NT2/D1 (cell line): ENCODE results near the gene BMX.

Experiments used
- DNase-seq: peaks from one replicate; pipeline ENCODE4 v3.0.0-alpha.2; 2011; ENCODE audit warnings: low read depth, low spot score
- H3K27me3 ChIP-seq: 2 replicates; pipeline ENCODE4 v1.6.0; 2011; ENCODE audit warnings: mild to moderate bottlenecking; ENCODE audit not compliant: insufficient read length, insufficient read depth
- H3K36me3 ChIP-seq: 2 replicates; pipeline ENCODE4 v1.6.1; 2011; ENCODE audit warnings: mild to moderate bottlenecking, low read length, mixed read lengths; ENCODE audit not compliant: insufficient read depth, insufficient read length
- H3K4me1 ChIP-seq: 2 replicates; pipeline ENCODE4 v1.5.1; 2011; ENCODE audit not compliant: insufficient read depth, insufficient read length
- H3K4me3 ChIP-seq: 2 replicates; pipeline ENCODE4 v1.5.1; 2011; ENCODE audit warnings: low read depth; ENCODE audit not compliant: insufficient read length
- H3K9ac ChIP-seq: 2 replicates; pipeline ENCODE4 v1.6.0; 2011; ENCODE audit warnings: low read depth; ENCODE audit not compliant: insufficient read length
- H3K9me3 ChIP-seq: 2 replicates; pipeline ENCODE4 v1.5.1; 2011; ENCODE audit warnings: mild to moderate bottlenecking, low read length; ENCODE audit not compliant: insufficient read depth
- SUZ12 ChIP-seq: IDR thresholded peaks from 2 replicates; pipeline ENCODE4 v1.6.1; 2011; ENCODE audit not compliant: insufficient read length, insufficient read depth; ENCODE audit errors: extremely low read depth
- YY1 ChIP-seq: IDR thresholded peaks from 2 replicates; pipeline ENCODE4 v1.6.1; 2011; ENCODE audit not compliant: insufficient read length, insufficient read depth
- ZNF274 ChIP-seq: IDR thresholded peaks from 2 replicates; pipeline ENCODE4 v1.6.1; 2011; ENCODE audit warnings: mild to moderate bottlenecking, low read depth, low read length

The BMX gene

DNA sequence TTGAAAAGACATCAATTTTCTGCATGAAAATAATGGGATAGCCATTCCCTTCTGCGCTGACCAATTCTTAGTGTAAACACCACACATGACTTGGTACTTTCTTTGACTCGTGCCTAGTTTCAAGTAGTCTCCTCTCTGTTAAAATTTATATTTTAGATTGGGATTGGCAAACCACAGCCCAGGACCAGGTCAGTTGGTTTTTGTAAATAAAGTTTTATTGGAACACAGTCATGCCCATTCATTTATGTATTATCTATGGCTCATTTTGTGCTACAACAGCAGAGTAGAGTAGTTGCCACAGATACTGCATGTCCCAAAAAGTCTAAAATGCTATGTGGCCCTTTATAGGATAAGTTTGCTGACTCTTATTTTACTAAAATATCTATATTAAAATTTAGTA, 46.7 kb downstream of the BMX start:
- no peak overlapping the region for H3K4me3 ChIP-seq
- H3K9me3 ChIP-seq = no peaks in the 10 kb centered on the region
- TF ChIP-seq SUZ12 (no peak), YY1 (no peak), ZNF274 (no peak)
- no peak overlapping the region for H3K9ac ChIP-seq
- H3K4me1 ChIP-seq = no peaks in the 10 kb centered on the region
- no peaks in the 10 kb centered on the region for H3K27me3 ChIP-seq
- DNase-seq = no peak
- H3K36me3 ChIP-seq = no peaks in the 10 kb centered on the region

DNA sequence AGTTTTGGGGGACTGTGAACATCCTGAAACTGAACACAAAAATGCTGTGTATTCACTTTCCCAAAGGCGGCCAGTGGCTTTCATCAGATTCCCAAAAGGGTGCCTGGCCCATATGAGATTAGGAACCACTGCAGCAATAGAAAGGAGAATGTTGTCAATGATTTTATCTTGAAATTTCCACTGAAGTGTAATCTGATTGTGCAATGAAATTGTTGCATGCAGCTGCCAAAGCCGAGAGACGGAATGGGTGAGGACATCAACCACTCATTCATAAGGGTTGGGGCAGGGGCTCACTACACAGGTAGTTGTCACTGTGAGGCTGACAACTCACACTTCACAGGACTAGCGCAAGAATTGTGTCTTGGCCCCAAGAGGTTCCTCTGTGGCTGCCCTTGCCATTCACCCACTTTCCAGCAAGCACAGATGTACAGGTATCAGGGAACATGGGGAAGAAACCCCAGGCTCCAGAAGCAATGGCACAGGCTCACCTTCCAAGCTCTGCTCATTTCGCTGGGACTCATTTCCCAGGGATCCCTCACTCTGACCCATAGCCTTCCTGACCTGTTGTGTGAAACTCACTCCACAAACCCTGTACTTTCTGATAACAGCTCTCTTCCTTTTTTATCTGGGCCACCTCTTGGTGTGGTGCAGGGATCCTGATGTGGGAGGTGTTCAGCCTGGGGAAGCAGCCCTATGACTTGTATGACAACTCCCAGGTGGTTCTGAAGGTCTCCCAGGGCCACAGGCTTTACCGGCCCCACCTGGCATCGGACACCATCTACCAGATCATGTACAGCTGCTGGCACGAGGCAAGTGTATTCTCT, 48.8 kb downstream of the BMX start:
- no peak overlapping the region for H3K9ac ChIP-seq
- H3K9me3 ChIP-seq = no peaks in the 10 kb centered on the region
- H3K4me3 ChIP-seq = no peak overlapping the region
- no peaks in the 10 kb centered on the region for H3K36me3 ChIP-seq
- H3K27me3 ChIP-seq = no peaks in the 10 kb centered on the region
- no peak for DNase-seq
- no peaks in the 10 kb centered on the region for H3K4me1 ChIP-seq
- TF ChIP-seq ZNF274 = no peak
- TF ChIP-seq YY1 = no peak
- no peak for TF ChIP-seq SUZ12

DNA sequence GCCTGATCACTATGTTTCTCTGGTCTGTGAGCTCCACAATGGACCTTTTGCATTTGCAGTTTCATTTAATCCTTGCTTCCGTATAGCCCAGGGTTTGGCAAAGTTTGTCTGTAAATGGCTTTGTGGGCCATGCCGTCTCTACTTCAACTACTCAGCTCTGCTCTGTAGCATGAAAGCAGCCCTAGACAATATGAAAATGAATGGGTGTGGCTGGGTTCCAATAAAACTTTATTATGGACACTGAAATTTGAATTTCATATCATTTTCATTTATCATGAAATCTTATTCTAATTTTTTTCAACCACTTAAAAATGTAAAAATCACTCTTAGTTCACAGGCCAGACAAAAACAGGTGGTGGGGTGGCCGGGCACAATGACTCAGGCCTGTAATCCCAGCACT, 58.6 kb downstream of the BMX start:
- Histone ChIP-seq H3K4me1 (no peaks in the 10 kb centered on the region), H3K9me3 (no peaks in the 10 kb centered on the region), H3K9ac (no peak overlapping the region), H3K4me3 (no peak overlapping the region), H3K36me3 (no peaks in the 10 kb centered on the region), H3K27me3 (no peaks in the 10 kb centered on the region)
- TF ChIP-seq SUZ12 (no peak), ZNF274 (no peak), YY1 (no peak)
- no peak for DNase-seq

DNA sequence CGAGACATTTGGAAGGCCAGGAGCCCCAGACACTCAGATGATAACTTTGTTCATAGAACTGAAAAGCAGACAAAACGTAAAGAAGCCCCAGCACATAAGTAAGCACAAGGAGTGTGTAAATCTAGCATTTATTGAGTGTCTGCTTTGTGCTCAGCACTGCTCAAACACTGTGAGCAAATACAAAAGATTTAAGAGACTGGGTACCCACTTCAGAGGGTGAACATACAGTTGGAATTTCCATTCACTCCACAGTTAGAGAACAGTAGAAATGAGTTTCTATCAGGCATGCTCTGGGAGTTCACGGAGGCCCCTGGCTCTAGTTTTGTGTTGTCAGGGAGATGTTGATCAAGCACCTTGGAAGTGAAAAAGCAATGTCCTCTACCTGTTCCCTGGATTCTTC, 60.3 kb downstream of the BMX start:
- Histone ChIP-seq H3K27me3 (no peaks in the 10 kb centered on the region), H3K4me3 (no peak overlapping the region), H3K36me3 (no peaks in the 10 kb centered on the region), H3K9me3 (no peaks in the 10 kb centered on the region), H3K9ac (no peak overlapping the region), H3K4me1 (no peaks in the 10 kb centered on the region)
- no peak for TF ChIP-seq SUZ12
- TF ChIP-seq ZNF274 = no peak
- no peak for DNase-seq

DNA sequence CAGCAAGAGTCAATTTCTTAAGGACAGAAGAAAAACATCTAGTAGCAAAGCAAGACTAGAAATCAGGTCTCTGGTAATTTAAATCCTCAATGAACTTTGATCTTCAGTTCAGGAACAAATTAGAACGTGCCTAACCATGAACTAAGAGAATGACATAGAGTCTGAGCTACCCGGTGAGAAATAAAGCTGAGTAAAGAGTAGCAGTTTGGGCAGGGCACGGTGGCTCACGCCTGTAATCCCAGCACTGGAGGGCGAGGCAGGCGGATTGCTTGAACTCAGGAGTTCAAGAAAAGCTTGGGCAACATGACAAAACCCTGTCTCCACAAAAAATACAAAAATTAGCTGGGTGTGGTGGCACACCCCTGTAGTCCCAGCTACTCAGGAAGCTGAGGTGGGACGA, 62.4 kb downstream of the BMX start:
- no peaks in the 10 kb centered on the region for H3K4me1 ChIP-seq
- TF ChIP-seq ZNF274 = no peak
- no peaks in the 10 kb centered on the region for H3K27me3 ChIP-seq
- no peaks in the 10 kb centered on the region for H3K9me3 ChIP-seq
- no peaks in the 10 kb centered on the region for H3K36me3 ChIP-seq
- no peak overlapping the region for H3K4me3 ChIP-seq
- DNase-seq = no peak
- H3K9ac ChIP-seq = no peak overlapping the region

DNA sequence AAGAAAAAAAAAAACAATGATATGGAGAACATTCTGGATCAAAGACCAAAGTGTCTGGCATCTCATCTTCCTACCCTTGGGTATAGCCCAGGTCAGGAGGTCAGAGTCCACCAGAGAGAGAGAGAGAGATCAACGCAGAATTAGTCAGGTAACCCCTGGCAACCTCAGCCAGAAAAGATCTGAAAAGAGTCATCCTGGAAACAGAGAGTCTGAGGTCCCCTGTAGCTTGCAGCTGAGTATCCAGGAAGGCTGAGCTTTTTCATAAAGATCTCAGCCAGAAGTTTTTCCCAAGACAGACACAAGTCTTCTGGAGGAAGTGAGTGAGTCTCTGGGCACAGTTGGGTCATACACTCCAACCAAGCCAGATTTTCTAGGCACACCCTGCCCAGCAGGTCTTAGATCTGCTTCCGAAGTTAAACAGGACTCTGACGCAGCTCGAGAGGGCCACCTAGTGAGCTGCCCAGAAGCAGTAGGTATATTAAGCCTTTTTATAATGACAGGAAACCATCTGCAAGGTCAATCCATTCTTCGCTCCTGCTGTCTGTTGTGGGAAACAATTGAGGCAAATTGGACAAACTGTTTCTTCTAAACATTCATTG, 64.5 kb downstream of the BMX start:
- no peak overlapping the region for H3K9ac ChIP-seq
- H3K4me3 ChIP-seq = no peak overlapping the region
- H3K36me3 ChIP-seq = no peaks in the 10 kb centered on the region
- peak; percentile 32 for DNase-seq
- TF ChIP-seq YY1 = no peak
- no peak for TF ChIP-seq SUZ12
- TF ChIP-seq ZNF274 = no peak
- no peaks in the 10 kb centered on the region for H3K9me3 ChIP-seq
- H3K4me1 ChIP-seq = no peaks in the 10 kb centered on the region
- H3K27me3 ChIP-seq = no peaks in the 10 kb centered on the region

DNA sequence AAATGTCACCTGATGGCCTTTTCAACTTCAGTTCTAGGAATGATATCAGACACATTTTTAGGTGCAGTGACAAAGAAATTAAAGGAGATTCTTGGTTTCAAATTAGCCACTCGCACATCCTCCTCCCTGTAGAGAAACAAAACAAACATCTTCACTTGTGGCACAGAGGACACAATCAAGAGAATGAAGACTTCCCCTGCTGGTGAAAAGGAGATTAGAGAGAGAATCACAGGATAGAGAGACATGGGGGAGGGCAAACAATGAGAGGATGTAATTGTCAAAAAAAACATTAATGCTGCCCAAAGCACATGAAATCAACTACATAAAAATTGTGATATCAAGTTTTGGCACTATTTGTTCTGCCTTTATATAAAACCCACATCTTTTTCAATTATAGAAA, 65.6 kb downstream of the BMX start:
- Histone ChIP-seq H3K27me3 (no peaks in the 10 kb centered on the region), H3K36me3 (no peaks in the 10 kb centered on the region), H3K9ac (no peak overlapping the region), H3K4me1 (no peaks in the 10 kb centered on the region), H3K9me3 (no peaks in the 10 kb centered on the region), H3K4me3 (no peak overlapping the region)
- TF ChIP-seq ZNF274 (no peak), SUZ12 (no peak), YY1 (no peak)
- DNase-seq = no peak
